ENCODE results near the gene ARID1B.
A peak's percentile ranks its signal among the peaks of the same experiment; 100 is the strongest.

The ARID1B gene

GRCh38 chr6:156925718-156926607, 148.8 kb downstream of the ARID1B start (continued):
- TF ChIP-seq REST (tag by site-specific recombination; IDR thresholded peaks at IDR 0.05) (no peak), ZNF629 (tag by site-specific recombination; IDR thresholded peaks at IDR 0.05) (no peak), ZNF221 (tag by site-specific recombination; IDR thresholded peaks at IDR 0.05; ENCODE audit: borderline replicate concordance) (no peak), ZNF132 (tag by site-specific recombination; IDR thresholded peaks at IDR 0.05; ENCODE audit: borderline replicate concordance) (no peak), ZNF184 (tag by site-specific recombination; IDR thresholded peaks at IDR 0.05) (no peak), MZF1 (tag by site-specific recombination; IDR thresholded peaks at IDR 0.05; ENCODE audit: borderline replicate concordance) (no peak), ZNF341 (tag by site-specific recombination; IDR thresholded peaks at IDR 0.05; ENCODE audit: low read depth) (no peak), SP3 (tag by site-specific recombination; IDR thresholded peaks at IDR 0.05) (no peak), ZBTB17 (tag by site-specific recombination; IDR thresholded peaks at IDR 0.05) (peak; percentile 32; the same call in 1 of the 2 replicates), ZNF529 (tag by site-specific recombination; IDR thresholded peaks at IDR 0.05; ENCODE audit: insufficient replicate concordance) (no peak), YY1 (tag by site-specific recombination; IDR thresholded peaks at IDR 0.05) (no peak)

- Histone ChIP-seq H3K4me1 (ENCODE audit: control insufficient read depth, insufficient read depth, low read length) (peaks cover 18% of the 10 kb centered on the region), H3K4me3 (ENCODE audit: low read depth, low read length) (no peak overlapping the region), H3K36me3 (ENCODE audit: control insufficient read depth in 2 of 2, insufficient read depth in 1 of 2, low read length in 2 of 2) (no peaks in the 10 kb centered on the region), H3K9me3 (ENCODE audit: control insufficient read depth, insufficient read depth, low read depth, low read length) (no peaks in the 10 kb centered on the region), H3K27ac (ENCODE audit: extremely low read depth, low read depth, low read length) (no peak overlapping the region)
- CTCF ChIA-PET, result no interaction called here
- POLR2A ChIA-PET, result no interaction called here
- TF ChIP-seq PRDM4 (tag by site-specific recombination; IDR thresholded peaks at IDR 0.05), result no peak
- TF ChIP-seq ZNF157 (tag by site-specific recombination; IDR thresholded peaks at IDR 0.05), result no peak
- no peak for TF ChIP-seq ZNF121 (tag by site-specific recombination; IDR thresholded peaks at IDR 0.05)
- TF ChIP-seq ZNF610 (tag by site-specific recombination; IDR thresholded peaks at IDR 0.05; ENCODE audit: borderline replicate concordance), result no peak
- TF ChIP-seq IKZF3 (tag by site-specific recombination; IDR thresholded peaks at IDR 0.05), result no peak
- no peak for TF ChIP-seq ZNF843 (tag by site-specific recombination; IDR thresholded peaks at IDR 0.05)
- TF ChIP-seq PBX3 (CRISPR knock-in tag; IDR thresholded peaks at IDR 0.05), result no peak
- no peak for TF ChIP-seq ZBTB8A (tag by site-specific recombination; IDR thresholded peaks at IDR 0.05)
- no peak for TF ChIP-seq ZSCAN5A (tag by site-specific recombination; IDR thresholded peaks at IDR 0.05)
- TF ChIP-seq ZNF623 (tag by site-specific recombination; IDR thresholded peaks at IDR 0.05), result no peak
Measured at GRCh38 chr6:156928126-156928525, 150.9 kb downstream of the ARID1B start.

Data from HEK293 (cell line).